GM20431 (cell line): ENCODE results near the gene ABR.
"Not testable (repeated sequence)": the region's sequence is repeated elsewhere in the genome, so short reads cannot be mapped to it uniquely, and the experiment has no call there.

Experiments used
- in situ Hi-C: fragments of 300-500 bp; cut with MseI, MboI; formaldehyde crosslinking; loops from one replicate; pipeline ENCODE4 v1.15.0; 2020; ENCODE audit warnings: low sequenced_read_pairs; ENCODE audit not compliant: unreplicated experiment

ABR gene

GRCh38 chr17:978103-979093 lies 201.4 kb downstream of the ABR start:
- in situ Hi-C loops = no loop called here

- in situ Hi-C loops = no loop called here
These were observed 202.6 kb downstream of the ABR start for GRCh38 chr17:977166-977565.

- in situ Hi-C loops = no loop called here
These were observed 203.5 kb downstream of the ABR start for GRCh38 chr17:976312-976711.

GRCh38 chr17:975371-975915 lies 204.3 kb downstream of the ABR start:
- in situ Hi-C loops = no loop called here

DNA sequence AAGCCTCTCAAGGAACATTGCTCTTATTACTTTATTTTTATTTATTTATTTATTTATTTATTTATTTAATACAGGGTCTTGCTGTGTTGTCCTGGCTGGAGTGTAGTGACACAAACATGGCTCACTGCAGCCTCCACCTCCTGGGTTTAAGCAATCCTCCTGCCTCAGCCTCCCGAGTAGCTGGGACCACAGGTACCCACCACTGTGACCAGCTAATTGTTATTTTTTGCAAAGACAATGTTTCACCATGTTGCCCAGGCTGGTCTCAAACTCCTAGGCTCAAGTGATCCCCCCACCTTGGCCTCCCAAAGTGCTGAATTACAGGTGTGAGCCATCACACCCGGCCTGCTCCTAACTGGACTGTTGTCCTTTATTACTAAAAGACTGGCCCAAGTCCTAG lies 205.0 kb downstream of the ABR start:
- in situ Hi-C loops = not testable (repeated sequence)

DNA sequence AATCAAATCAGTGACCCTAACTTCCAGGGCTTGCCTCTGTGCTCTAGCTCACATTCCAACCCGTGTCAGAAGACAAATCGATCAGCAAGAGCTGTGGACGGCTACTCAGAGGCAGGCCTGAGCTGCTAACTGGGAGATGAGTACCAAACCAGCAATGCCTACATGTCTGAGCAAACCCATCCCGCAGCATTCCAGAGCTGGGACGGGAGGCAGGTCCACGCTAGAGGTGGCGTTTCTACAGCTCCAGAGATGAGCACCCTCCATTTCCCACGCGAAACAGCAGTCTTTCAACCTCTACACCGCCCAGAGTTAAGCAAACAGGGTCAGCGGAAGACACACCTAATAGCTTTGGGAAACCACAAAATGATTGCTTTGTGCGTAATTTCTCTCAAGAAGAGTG lies 206.7 kb downstream of the ABR start:
- in situ Hi-C loops = no loop called here

DNA sequence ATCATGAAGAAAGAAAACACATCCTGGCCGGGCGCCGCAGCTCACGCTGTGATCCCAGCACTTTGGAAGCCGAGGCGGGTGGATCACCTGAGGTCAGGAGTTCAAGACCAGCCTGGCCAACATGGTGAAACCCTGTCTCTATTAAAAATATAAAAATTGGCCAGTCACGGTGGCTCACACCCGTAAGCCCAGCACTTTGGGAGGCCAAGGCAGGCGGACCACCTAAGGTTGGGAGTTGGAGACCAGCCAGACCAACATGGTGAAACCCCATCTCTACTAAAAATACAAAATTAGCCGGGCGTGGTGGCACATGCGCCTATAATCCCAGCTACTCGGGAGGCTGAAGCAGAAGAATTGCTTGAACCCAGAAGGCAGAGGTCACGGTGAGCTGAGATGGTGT lies 207.9 kb downstream of the ABR start:
- in situ Hi-C loops = not testable (repeated sequence)

GRCh38 chr17:970364-970763 lies 209.4 kb downstream of the ABR start:
- in situ Hi-C loops = no loop called here

- in situ Hi-C loops = no loop called here
These were observed 209.9 kb downstream of the ABR start for GRCh38 chr17:969811-970355.

- in situ Hi-C loops = no loop called here
These were observed 210.7 kb downstream of the ABR start for GRCh38 chr17:968812-969730.

DNA sequence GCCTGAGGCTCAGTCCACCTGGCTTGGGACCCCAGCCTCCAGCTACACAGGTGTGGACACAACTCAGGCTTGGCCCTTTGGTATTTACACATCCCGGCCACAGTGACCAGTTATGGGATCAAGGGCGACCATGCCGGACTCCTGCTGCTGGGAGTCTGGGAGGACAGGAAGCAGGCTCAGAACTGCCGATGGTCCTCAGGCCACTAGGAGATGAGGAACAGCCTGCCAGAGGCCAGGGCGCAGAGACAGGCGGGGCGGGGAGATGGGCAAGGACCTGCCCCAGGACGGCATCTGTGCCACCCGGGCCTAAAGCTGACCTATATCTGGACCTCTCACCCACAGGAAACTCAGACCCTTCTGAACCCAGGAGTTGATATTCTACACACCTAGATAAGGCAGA lies 212.7 kb downstream of the ABR start:
- in situ Hi-C loops = no loop called here

DNA sequence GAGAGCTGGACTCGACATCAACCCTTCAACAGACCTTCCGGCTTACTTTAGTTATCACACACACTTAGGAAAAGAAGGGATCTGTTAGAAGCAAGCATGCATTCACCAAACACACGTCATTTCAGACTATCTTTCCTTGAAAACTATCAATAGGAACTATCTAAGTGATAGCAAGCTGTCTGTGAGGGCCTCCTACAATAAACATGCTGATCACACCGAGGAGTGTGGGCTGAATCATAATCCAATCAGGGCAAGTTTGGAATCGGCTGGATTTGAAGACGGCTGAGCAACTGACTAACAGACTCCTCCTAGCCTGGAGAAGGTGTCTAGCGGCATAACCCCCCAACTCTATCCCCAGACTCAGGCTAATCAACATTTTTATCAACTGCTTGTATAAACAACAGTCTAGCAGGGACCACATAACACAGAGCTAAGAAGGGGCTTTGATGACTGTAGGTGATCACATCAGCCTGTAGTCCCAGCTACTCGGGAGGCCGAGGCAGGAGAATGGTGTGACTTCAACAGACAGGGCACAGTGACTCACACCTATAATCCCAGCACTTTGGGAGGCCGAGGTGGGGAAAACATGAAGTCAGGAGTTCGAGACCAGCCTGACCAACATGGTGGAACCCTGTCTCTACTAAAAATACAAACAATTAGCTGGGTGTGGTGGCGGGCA lies 214.3 kb downstream of the ABR start:
- in situ Hi-C loops = no loop called here

DNA sequence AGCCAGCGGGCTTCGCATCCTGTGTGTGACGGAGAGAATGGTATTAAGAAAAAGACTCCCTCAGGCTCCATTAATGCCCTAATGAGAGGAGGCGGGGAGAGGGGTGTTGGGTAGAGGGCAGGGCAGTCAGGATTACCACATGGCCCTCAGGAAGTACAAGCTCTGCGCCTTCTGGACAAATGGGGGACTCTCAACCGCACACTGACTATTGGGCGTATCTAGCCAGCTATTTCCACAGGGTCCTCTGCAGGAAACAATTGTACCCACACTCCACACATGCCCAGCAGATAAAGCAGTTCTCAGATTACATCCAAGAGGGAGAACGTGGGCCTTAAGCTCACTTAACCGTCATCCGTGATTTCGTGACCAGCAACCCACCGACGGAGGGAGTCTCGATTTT lies 214.9 kb downstream of the ABR start:
- in situ Hi-C loops = no loop called here

DNA sequence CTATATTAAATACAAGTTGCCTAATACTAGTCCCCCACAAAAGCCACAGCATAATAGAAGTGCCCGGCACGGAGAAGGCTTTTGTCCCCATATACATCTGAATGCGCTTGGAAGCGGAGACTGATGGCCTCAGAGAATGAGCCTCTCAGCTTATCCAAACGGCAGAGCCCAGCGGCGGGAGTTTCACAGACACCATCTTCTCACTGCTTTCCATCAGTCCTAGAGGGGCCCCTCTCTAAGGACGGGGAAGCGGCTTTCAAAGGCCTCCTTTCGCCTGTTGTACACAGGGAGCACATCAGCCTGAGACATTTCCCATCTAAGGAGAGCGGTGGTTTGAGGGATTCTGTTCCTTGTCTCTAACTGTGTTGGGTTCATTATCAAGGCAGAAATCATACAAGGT lies 217.1 kb downstream of the ABR start:
- in situ Hi-C loops = no loop called here

DNA sequence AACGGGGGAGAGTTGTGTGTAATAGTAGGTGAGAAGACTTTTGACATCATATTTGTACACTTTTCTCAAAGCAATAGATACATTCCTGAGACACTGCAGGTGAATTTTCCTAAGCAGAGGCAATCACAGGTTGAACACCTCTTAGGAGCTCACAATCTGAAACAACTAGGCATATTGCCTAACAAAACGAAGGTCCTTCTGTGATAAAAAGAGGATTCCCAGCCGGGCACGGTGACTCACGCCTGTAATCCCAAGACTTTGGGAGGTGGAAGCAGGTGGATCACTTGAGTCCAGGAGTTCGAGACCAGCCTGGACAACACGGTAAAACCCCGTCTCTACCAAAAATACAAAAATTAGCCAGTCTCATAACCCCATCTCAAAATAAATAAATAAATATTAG lies 217.6 kb downstream of the ABR start:
- in situ Hi-C loops = no loop called here

- in situ Hi-C loops = no loop called here
These were observed 220.9 kb downstream of the ABR start for GRCh38 chr17:958712-959451.

DNA sequence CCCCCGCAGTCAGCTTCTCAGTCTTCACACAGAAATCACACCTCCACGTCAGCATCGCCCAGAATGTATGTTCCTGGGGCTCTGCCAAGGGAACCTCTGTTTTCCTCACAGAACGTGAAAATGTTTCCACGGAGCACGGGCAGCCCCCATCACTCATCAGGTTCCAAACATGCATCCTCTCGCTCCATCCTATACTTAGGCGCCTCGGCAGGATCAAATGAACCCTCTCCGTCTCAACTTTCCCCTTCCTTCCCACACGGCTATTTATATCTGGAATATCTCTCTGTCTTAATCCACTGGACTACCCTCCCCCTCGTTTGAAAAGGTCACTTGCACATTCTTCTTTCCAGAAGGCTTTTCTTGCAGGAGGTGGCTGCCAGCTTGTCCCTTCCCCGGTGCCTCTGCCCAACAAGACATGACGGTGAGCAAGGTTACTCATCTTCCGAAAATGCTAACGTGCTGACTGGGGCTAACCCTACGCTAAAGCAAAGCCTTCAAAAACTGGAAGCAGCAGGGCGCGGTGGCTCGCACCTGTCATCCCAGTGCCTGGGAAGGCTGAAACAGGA lies 221.8 kb downstream of the ABR start:
- in situ Hi-C loops = no loop called here

- in situ Hi-C loops = no loop called here
These were observed 222.9 kb downstream of the ABR start for GRCh38 chr17:956905-957304.
